Measurements from ENCODE around the gene SHE.

The SHE gene

DNA sequence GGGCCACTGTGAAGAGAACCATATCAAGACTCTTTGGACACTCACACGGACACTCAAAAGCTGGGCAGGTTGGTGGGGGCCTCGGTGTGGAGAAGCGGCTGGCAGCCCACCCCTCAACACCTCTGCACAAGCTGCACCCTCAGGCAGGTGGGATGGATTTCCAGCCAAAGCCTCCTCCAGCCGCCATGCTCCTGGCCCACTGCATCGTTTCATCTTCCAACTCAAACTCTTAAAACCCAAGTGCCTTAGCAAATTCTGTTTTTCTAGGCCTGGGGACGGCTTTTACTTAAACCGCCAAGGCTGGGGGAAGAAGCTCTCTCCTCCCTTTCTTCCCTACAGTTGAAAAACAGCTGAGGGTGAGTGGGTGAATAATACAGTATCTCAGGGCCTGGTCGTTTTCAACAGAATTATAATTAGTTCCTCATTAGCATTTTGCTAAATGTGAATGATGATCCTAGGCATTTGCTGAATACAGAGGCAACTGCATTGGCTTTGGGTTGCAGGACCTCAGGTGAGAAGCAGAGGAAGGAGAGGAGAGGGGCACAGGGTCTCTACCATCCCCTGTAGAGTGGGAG is 36.5 kb downstream of the SHE start:
- Histone ChIP-seq H3F3A (ENCODE audit: low read depth) (peaks cover 5% of the 10 kb centered on the region), H3K9me2 (replicated peaks; ENCODE audit: low read depth, low read length) (no peaks in the 10 kb centered on the region), H3K9me3 (ENCODE audit: insufficient read depth, low read depth, low read length) (no peaks in the 10 kb centered on the region), H3K9ac (ENCODE audit: low read depth, low read length, poor library complexity, severe bottlenecking) (no peak overlapping the region), H3K27me3 (ENCODE audit: insufficient read depth, low read length, poor library complexity, severe bottlenecking) (no peaks in the 10 kb centered on the region), H3K36me3 (ENCODE audit: insufficient read depth, low read length) (no peaks in the 10 kb centered on the region), H3K4me2 (ENCODE audit: low read depth, low read length, poor library complexity, severe bottlenecking) (no peak overlapping the region), H2AFZ (ENCODE audit: low read length) (peak overlapping the region; percentile 76; the same call in 1 of the 2 replicates), H3K4me3 (ENCODE audit: low read length, poor library complexity, severe bottlenecking) (no peak overlapping the region), H4K20me1 (ENCODE audit: insufficient read depth, low read length, poor library complexity, severe bottlenecking) (no peaks in the 10 kb centered on the region), H3K4me1 (ENCODE audit: insufficient read depth, low read length, poor library complexity, severe bottlenecking) (peaks cover 41% of the 10 kb centered on the region), H3K79me2 (ENCODE audit: insufficient read depth, low read length) (no peaks in the 10 kb centered on the region)
- TF ChIP-seq EZH2phosphoT487 (IDR thresholded peaks at IDR 0.05; ENCODE audit: borderline replicate concordance) (no peak), CTCF (conservative IDR thresholded peaks at IDR 0.05; ENCODE audit: low read length) (no peak)

DNA sequence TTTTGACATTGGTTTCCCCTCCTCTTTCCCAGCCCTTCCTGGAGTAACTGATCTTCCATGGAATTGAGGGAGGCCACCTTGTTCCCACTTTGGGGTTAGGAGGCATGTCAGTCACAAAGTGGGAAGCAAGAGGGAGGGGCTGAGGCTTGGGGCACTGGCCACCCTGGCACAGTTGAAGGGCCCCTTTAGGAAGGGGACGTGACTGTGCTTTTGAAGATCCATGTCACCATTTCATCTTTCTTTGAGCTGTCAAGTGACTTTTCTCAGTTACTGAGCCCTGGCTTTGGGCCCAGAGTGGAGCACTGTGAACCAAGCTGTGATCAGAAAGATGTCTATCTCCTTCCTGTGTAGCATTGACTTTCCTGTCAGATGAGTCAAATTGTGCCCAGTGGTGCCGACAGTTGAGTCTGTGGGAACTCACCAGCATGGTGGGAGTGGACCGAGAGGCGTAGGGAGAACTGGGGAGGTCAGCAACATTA is 38.7 kb downstream of the SHE start:
- Histone ChIP-seq H3K27me3 (ENCODE audit: insufficient read depth, low read length, poor library complexity, severe bottlenecking) (no peaks in the 10 kb centered on the region), H3K9me2 (replicated peaks; ENCODE audit: low read depth, low read length) (no peaks in the 10 kb centered on the region), H3K4me2 (ENCODE audit: low read depth, low read length, poor library complexity, severe bottlenecking) (peak overlapping the region; percentile 80), H3F3A (ENCODE audit: low read depth) (peaks cover 5% of the 10 kb centered on the region), H3K79me2 (ENCODE audit: insufficient read depth, low read length) (no peaks in the 10 kb centered on the region), H3K9me3 (ENCODE audit: insufficient read depth, low read depth, low read length) (no peaks in the 10 kb centered on the region), H3K9ac (ENCODE audit: low read depth, low read length, poor library complexity, severe bottlenecking) (peak overlapping the region; percentile 51), H2AFZ (ENCODE audit: low read length) (peak overlapping the region; percentile 22; the same call in 1 of the 2 replicates), H3K4me3 (ENCODE audit: low read length, poor library complexity, severe bottlenecking) (peak overlapping the region; percentile 59), H3K4me1 (ENCODE audit: insufficient read depth, low read length, poor library complexity, severe bottlenecking) (peaks cover 41% of the 10 kb centered on the region), H4K20me1 (ENCODE audit: insufficient read depth, low read length, poor library complexity, severe bottlenecking) (no peaks in the 10 kb centered on the region), H3K36me3 (ENCODE audit: insufficient read depth, low read length) (no peaks in the 10 kb centered on the region)
- no peak for TF ChIP-seq CTCF (conservative IDR thresholded peaks at IDR 0.05; ENCODE audit: low read length)
- TF ChIP-seq EZH2phosphoT487 (IDR thresholded peaks at IDR 0.05; ENCODE audit: borderline replicate concordance), result no peak

DNA sequence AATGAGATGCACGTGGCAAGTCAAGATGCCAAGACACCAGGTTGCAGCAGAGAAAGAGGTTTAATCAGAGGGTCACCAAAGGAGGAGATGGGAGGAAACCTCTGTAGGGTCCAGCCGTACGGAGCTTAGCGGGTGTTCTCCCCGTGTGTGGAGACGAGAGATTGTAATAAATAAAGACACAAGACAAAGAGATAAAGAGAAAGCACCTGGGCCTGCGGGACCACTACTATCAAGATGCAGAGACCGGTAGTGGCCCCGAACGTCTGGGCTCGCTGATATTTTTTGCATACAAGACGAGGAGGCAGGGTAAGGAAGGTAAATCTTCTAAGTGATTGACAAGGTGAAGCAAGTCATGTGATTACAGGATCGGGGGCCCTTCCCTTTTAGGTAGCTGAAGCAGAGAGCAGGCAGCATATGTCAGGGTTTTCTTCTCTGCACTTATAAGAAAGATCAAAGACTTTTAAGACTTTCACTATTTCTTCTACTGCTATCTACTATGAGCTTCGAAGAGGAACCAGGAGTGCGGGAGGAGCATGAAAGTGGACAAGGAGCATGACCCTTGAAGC is 41.4 kb downstream of the SHE start:
- H2AFZ ChIP-seq (ENCODE audit: low read length), result no peak overlapping the region
- no peaks in the 10 kb centered on the region for H3K27me3 ChIP-seq (ENCODE audit: insufficient read depth, low read length, poor library complexity, severe bottlenecking)
- H3K9ac ChIP-seq (ENCODE audit: low read depth, low read length, poor library complexity, severe bottlenecking), result no peak overlapping the region
- H3K79me2 ChIP-seq (ENCODE audit: insufficient read depth, low read length), result no peaks in the 10 kb centered on the region
- H4K20me1 ChIP-seq (ENCODE audit: insufficient read depth, low read length, poor library complexity, severe bottlenecking), result no peaks in the 10 kb centered on the region
- TF ChIP-seq CTCF (conservative IDR thresholded peaks at IDR 0.05; ENCODE audit: low read length), result no peak
- TF ChIP-seq EZH2phosphoT487 (IDR thresholded peaks at IDR 0.05; ENCODE audit: borderline replicate concordance), result no peak
- H3K9me2 ChIP-seq (replicated peaks; ENCODE audit: low read depth, low read length), result no peaks in the 10 kb centered on the region
- no peaks in the 10 kb centered on the region for H3K9me3 ChIP-seq (ENCODE audit: insufficient read depth, low read depth, low read length)
- no peaks in the 10 kb centered on the region for H3K36me3 ChIP-seq (ENCODE audit: insufficient read depth, low read length)
- peaks cover 5% of the 10 kb centered on the region for H3F3A ChIP-seq (ENCODE audit: low read depth)
- peaks cover 26% of the 10 kb centered on the region for H3K4me1 ChIP-seq (ENCODE audit: insufficient read depth, low read length, poor library complexity, severe bottlenecking)
- H3K4me2 ChIP-seq (ENCODE audit: low read depth, low read length, poor library complexity, severe bottlenecking), result no peak overlapping the region
- H3K4me3 ChIP-seq (ENCODE audit: low read length, poor library complexity, severe bottlenecking), result no peak overlapping the region

Data from Loucy (cell line).